ENCODE results near the gene ESAM.

The ESAM gene

DNA sequence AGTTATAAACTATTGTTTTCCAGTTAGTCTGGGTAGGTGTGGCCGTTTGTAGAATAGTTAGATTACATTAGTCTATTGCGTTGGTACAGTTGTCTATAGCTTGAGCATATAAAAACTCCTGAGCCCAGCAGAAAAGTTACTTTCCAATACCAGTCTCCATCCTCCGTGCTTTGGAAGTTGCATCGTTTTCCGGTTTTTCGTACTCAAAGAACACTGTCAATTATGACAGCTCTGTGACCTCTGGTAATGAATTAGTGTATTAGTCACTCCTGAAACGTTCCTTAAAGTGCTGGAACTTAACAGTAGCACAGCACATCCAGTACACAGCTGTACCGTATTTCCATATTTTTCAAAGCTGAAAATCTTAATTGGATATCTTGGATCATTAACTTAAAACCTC lies 38.9 kb upstream of the ESAM start:
- DNase-seq (ENCODE audit: low read depth), result peak; percentile 57

GRCh38 chr11:124800226-124800929 lies 38.3 kb upstream of the ESAM start, which contains the start of gene MSANTD2:
TSS of gene MSANTD2 (minus strand) at chr11:124800406. CDS start at chr11:124800380, 26 bp downstream.
- peak within 1 kb of the TSS; percentile 74 for H3K4me3 ChIP-seq (replicated peaks; ENCODE audit: low read depth, low read length)
- TF ChIP-seq, protein P1, sequence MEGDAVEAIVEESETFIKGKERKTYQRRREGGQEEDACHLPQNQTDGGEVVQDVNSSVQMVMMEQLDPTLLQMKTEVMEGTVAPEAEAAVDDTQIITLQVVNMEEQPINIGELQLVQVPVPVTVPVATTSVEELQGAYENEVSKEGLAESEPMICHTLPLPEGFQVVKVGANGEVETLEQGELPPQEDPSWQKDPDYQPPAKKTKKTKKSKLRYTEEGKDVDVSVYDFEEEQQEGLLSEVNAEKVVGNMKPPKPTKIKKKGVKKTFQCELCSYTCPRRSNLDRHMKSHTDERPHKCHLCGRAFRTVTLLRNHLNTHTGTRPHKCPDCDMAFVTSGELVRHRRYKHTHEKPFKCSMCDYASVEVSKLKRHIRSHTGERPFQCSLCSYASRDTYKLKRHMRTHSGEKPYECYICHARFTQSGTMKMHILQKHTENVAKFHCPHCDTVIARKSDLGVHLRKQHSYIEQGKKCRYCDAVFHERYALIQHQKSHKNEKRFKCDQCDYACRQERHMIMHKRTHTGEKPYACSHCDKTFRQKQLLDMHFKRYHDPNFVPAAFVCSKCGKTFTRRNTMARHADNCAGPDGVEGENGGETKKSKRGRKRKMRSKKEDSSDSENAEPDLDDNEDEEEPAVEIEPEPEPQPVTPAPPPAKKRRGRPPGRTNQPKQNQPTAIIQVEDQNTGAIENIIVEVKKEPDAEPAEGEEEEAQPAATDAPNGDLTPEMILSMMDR (IDR thresholded peaks at IDR 0.05; ENCODE audit: low read length, missing control alignments), result no peak
- DNase-seq (ENCODE audit: low read depth), result peak; percentile 86

More for the DNA sequence above, 38.9 kb upstream of the ESAM start:
- H3K4me3 ChIP-seq (replicated peaks; ENCODE audit: low read depth, low read length), result peak overlapping the region; percentile 74
- TF ChIP-seq, protein P1 (IDR thresholded peaks at IDR 0.05; ENCODE audit: low read length, missing control alignments), result no peak

DNA sequence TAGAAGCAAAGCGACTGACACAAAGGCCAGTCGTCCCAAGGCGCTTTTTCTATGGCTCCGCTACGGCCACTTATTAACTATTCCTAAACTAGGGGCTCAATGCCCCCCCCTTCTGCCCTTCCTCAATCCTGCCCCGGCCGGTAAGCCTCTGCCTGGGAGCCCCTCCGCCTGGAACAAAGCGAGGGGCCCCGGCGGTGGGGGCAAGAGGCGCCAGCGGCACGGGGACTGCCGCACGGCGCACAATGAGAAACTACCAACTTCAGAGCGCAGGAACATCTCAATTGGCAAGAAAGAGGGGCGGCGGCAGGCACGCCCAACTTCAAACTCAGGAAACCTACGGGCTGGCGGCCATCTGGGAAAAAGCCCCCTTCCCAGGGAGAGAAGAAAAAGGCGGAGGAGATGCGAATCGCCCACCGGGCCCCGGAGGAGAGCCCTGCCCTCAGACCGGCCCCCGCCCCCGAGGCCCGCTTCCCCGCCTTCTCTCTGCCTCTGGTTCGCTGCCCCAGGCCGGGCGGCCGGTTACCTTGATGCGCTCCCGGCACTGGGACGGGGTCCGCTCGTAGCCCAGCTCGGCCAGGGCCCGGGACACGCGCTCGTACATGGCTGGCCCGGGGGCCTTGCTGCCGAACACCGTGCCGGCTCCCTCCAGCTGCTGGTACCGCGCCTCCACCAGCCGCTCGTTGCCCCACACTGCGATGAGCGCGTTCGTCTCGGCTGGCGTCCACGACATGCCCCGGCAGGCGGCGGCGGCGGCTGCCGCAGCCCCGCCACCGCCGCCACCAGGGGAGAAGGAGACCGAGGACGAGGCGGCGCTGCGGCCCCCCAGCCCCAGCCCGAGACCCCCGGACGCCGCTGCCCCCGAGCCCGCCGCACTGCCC lies 37.5 kb upstream of the ESAM start:
- DNase-seq (ENCODE audit: low read depth), result no peak
- H3K4me3 ChIP-seq (replicated peaks; ENCODE audit: low read depth, low read length), result peak overlapping the region; percentile 74
- TF ChIP-seq, protein P1 (IDR thresholded peaks at IDR 0.05; ENCODE audit: low read length, missing control alignments), result no peak

DNA sequence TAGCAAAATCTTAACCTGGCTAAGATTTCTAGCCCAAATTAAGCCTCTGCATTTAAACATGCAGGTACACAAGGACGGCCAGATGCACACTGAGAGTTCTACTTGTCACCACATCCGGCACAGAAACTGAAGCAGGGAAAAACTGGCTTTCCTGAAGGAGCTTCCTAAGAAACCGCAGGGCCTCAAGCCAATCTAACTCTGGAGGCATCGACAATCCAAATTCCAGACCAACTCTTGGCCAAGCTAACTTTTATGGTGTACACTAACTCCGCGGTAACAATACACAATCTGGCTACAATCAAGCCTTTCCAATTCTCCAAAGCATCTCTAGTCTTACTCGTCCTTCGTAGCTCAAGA lies 36.9 kb upstream of the ESAM start:
- peak overlapping the region; percentile 74 for H3K4me3 ChIP-seq (replicated peaks; ENCODE audit: low read depth, low read length)
- peak; percentile 65 for DNase-seq (ENCODE audit: low read depth)
- TF ChIP-seq, protein P1 (IDR thresholded peaks at IDR 0.05; ENCODE audit: low read length, missing control alignments), result no peak

DNA sequence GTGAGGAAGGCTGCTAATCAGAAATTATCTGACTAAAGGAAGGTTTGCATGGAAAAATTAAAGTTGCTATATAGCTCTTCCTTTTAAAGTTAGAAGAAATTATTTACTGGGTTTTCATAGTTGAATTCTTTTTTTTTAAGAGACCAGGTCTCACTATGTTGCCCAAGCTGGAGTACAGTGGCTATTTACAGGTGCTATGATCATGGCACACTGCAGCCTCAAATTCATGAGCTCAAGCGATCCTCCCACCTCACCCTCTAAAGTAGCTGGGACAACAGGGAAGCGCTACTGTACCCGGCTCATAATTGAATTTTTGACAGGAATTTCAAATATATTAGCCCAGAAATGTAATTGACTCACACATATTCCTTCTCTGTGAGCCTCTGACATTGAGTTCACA lies 34.2 kb upstream of the ESAM start:
- H3K4me3 ChIP-seq (replicated peaks; ENCODE audit: low read depth, low read length), result no peak overlapping the region
- TF ChIP-seq, protein P1 (IDR thresholded peaks at IDR 0.05; ENCODE audit: low read length, missing control alignments), result no peak
- no peak for DNase-seq (ENCODE audit: low read depth)

- no peak overlapping the region for H3K4me3 ChIP-seq (replicated peaks; ENCODE audit: low read depth, low read length)
- TF ChIP-seq, protein P1 (IDR thresholded peaks at IDR 0.05; ENCODE audit: low read length, missing control alignments), result peak; percentile 78
- DNase-seq (ENCODE audit: low read depth), result peak; percentile 68
Measured at GRCh38 chr11:124793466-124794278, 31.6 kb upstream of the ESAM start.
